Skeletal muscle satellite cell (primary cell): Measurements from ENCODE around the gene EDNRB. TPM values are rescaled to one million over a fixed set of nuclear protein-coding genes. Genes with fewer than 3 reads are reported as not detected.

Experiments
- small RNA-seq: library from RNA; depleted of rRNA; stranded (forward); fragments of <200 nt; gene quantifications from one replicate; pipeline ENCODE3, GENCODE V24; 2012

Gene EDNRB

Small RNA genes lying within 50 kb of the gene (small RNA-seq; reads per million reads assigned to genes)
- not detected for gene RN7SL810P
